GM19397 (cell line): ENCODE data around the gene RNF43.
"Not testable (repeated sequence)": the region's sequence is repeated elsewhere in the genome, so short reads cannot be mapped to it uniquely, and the experiment has no call there.

ENCODE experiments used
- ATAC-seq: cut with Tn5 transposase; IDR thresholded peaks from one replicate; pipeline ENCODE4 v1.9.1; 2021; ENCODE audit warnings: mild to moderate bottlenecking, moderate library complexity; ENCODE audit not compliant: unreplicated experiment

RNF43 gene

DNA sequence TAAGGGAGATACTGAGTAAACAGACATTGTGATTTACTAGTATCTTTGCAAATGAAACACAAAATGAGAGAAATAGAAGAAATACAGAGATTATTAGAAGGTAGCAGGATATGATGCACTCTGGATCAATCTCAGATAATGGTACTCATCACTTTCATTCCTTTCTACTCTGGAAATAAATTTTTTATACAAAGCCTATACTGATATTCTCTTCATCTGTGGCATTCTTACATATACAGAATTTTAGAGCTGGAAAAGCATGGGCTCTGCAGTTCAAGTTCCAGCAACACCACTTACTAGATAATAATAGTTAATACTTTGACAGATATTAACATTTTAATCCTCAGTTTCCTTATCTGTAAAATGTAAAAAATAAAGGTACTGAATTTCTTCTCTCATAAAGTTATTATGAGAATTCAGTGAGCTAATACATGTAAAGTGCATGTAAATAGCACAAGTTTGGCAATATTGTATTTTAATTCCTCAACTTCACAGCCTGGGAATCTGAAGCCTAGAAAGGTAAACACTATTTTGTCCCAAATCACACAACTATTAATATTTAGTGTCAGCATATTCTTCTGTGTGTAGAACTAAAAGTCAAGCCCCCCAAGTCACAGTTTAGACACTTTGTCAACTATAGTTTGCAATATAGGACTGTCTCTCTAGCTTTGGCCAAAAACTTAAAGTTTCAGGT is 6.5 kb downstream of the RNF43 start:
- no peak for ATAC-seq

DNA sequence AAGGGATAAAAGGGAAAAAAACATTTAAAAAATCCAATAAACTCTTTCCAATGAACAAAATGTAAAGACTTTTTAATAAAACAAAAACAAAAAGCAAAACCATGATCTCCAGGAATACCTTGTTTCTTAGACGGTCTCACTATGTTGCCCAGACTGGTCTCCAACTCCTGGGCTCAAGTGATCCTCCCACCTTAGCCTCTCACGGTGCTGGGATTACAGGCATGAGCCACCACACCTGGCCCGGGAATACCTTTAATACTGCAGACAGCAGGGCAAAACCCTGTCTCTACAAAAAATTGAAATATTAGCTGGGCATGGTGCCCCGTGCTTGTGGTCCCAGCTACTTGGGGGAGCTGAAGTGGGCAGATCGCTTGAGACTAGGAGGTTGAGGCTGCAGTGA is 7.9 kb downstream of the RNF43 start:
- no peak for ATAC-seq

DNA sequence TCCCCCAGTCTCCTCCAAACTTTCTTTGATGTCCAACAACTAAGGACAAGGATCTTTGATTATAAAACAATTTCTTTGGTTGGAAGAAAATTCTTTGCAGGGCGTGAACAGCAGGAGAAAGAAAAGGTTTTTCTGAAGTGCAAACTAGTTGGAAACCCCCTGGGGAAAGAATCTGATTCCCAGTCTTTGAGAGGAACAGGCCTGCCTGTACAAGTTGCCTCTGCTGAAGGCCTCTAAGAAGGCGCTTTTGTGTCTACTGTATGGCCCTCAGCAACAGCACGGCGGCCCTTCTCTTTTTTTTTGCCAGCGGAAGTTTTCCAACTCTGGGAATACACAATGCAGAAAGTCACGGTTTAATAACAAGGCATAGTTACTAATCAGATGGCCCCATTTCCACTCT is 14.0 kb downstream of the RNF43 start:
- ATAC-seq, result no peak

DNA sequence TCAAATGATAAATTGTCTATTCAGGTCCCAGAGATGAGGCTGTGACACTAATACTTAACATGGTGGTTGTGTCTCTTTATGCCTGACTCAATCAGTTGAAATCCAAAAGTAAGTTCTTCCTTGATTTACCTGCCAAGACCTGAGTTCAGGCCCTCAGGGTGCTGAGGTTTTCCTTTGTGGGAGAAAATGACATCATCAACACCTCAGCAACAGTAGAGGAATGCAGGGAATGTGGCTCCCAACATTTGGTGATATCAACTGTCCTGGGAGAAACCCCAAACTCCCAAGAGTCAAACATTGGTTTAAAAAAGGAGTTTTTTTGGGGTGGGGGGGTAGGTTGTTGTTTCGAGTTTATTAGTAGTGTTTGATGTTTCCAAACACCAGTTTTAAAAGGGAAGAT is 14.7 kb downstream of the RNF43 start:
- ATAC-seq, result no peak

GRCh38 chr17:58402047-58402446 is 15.3 kb downstream of the RNF43 start:
- ATAC-seq, result no peak

GRCh38 chr17:58401287-58401686 is 16.0 kb downstream of the RNF43 start:
- no peak for ATAC-seq

DNA sequence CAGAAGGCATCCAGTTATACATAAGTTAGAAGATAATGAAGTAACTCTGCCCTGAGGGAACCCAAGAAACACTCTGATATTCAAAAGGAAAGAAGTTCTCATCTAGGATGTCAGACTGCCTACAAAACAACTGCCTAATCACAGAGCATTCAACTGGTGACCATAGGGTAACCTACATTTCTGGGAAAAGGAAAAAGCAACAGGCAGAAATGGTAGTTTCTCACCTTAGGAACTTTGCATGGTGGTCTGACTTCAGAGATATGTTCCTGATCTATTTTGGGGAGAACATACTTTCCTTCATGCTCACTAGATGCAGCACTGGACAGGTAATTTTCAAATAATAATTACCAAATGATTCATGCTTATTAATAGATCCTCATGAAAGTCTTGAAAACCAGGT is 16.5 kb downstream of the RNF43 start:
- ATAC-seq, result no peak

DNA sequence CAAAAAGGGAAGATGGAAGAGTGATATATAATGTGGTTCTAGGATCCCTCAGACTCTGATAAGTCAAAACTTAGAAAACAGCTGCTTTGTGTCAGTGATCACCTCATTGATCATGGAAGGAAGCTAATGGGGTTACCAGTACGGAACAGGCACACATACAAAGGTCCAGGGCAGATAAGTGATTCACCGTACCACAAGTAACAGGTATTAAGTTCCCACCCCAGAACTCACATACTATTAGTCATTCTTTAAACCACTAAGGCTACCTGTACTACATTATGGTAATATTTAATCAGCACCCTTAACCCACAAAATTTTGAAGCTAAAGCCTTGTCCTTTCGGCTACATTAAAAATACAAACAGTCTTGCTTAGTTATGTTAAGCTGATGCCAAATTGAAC is 17.4 kb downstream of the RNF43 start:
- no peak for ATAC-seq

DNA sequence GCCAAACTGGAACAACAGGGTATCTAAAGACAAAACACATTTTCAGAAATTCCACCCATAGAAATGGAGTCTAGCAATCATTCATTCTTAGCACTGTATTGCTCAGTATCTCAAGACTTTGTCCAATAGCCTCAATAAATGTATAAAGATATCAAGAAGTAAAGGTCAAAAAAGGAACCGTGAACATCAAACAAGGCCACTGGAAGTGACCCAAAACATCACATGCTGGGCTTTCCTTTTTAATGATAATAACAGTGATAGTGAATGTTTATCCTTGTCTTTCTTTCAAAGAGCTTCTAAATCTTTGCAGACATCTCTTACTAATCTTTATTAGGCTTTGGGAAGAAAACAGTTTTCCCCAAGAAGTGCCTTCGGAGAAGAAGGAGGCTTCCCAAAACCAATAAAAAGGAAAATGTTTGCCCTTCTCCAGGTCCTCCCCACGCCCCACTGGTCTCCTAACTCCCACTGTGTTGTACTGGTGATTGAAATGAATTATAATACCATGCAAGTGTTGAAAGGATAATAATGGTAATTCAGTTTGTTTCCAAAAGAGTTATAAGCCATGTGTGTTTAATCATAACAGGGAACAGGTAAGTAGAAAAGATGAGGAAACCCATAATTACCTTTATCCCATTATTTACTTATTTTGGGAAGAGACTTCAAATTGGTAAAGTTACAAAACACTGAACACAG is 18.6 kb downstream of the RNF43 start:
- ATAC-seq, result no peak

DNA sequence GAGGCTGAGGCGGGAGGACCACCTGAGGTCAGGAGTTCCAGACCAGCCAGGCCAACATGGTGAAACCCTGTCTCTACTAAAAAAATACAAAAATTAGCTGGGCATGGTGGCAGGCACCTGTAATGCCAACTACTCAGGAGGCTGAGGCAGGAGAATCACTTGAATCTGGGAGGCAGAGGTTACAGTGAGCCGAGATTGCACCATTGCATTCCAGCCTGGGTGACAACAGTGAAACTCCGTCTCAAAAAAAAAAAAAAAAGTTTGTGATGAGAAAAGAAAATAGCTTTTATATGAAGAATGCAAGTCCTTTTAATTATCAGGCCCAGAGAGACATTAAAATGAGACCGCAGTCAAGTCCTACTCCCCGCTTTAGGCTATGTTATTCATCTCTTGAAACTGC is 19.9 kb downstream of the RNF43 start:
- not testable (repeated sequence) for ATAC-seq

GRCh38 chr17:58396173-58396572 is 21.2 kb downstream of the RNF43 start:
- no peak for ATAC-seq

DNA sequence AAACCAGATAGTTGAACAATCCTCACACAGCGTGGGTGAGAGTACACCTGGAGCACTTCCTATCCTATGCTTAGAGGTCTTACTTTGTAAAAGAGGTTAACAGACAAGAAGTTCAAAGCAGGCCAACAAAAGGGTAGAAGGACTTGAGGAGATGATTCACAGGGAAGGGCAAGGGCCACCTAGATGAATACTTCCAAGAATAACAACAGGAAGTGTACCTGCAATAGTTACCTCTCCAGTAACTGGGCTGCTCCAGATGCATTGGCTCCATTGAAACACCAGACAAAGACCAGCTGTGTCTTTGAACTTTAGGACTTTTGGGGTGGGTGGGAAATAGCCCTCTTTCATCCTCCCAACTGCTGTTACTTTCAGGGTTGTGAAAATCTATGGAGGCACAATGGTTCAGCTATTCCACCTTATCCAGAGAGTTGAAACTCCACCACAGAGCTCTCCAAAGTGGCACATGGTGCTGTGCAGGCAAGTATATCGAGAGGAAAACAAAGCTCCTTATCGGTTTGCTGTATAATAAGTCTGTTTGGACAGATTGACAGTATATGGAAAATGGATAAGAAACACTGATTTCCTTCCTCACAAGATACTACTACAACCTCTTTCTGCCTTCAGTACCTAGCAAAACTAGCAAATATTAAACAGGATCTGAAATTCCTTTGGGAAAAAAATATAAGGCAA is 22.7 kb downstream of the RNF43 start:
- ATAC-seq, result no peak

GRCh38 chr17:58391302-58391984 is 25.9 kb downstream of the RNF43 start:
- no peak for ATAC-seq

GRCh38 chr17:58390884-58391283 is 26.4 kb downstream of the RNF43 start:
- ATAC-seq, result no peak

DNA sequence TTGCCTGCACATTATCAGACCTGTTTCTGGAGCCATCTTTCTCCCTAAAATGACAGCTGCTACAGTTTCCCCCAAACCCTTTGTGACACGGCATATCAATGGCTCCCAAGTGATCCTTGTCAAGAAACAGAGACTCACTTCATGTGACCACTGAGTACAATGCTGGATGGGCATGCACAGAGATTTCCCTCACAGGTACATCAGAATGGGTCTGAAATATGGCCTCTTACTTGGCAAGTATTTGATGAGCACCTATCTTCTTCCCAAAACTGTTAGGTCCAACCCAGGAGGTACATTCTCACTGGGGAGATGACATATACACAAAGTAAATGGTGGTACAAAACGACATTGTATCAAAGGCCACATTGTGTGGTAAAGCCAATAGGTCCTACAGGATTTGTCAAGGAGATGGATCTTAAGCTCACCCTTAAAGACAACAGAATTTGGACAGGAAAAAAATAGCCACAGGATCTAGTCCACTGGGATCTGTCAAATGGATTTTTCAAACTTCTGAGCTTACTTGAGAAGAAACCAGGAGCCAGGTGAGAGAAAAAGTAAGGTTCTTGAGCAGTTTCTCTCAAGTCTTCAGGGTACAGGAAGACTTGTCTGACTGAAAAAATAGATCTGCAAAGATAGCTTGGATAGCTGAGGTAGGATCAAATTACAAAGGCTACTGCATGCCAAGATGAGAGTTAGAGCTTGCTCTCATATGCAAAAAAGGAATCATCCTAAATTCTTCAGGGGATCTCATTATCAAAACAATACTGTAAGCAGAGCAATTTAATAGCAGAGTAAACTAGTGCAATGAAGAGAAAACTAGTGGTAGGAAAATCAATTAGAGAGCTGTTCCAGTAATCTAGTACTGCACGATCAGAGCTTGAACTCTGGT is 28.8 kb downstream of the RNF43 start:
- ATAC-seq, result no peak

GRCh38 chr17:58387834-58388233 is 29.5 kb downstream of the RNF43 start:
- ATAC-seq, result no peak

DNA sequence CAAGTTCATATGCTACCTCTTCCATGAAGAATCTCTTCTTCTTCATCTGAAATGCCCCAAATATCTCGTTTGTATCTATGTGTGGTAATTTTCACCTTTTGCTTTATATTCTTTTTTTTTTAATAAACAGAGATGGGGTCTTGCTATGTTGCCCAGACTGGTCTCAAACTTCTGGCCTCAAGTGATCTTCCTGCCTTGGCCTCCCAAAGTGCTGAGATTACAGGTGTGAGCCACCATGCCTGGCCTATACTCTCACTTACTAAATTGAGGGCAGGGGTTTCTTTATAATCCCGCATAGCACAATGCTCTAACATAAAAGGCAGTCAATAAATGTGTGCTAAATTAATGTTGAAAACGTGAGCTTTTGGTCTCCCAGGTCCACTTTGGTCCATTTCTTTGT is 30.6 kb downstream of the RNF43 start:
- ATAC-seq, result no peak

DNA sequence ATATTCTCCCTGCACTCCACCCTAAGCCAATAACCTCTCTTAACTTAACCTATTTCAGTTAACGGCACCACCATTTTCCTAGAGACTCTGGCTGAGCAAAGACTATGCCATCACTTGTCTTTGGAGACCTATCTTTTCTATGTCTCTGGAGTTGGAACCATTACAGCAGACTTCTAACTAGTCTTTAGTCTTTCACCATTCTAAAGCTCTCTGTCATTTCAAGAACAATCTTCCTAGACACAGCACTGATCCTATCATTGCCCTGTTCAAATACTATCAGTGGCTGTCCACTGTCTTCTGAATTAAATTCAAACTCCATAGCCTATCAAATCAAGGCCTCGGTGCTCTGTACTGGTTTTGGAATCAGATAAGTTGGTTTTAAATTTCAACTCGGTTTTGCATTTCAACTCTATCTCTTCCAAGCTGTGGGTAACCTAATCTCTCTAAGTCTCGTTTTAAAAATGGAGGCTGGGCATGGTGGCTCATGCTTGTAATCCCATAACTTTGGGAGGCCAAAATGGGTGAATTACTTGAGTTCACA is 31.9 kb downstream of the RNF43 start:
- ATAC-seq, result no peak

- ATAC-seq, result no peak
Measured at GRCh38 chr17:58384897-58385296, 32.4 kb downstream of the RNF43 start.

GRCh38 chr17:58383892-58384462 is 33.4 kb downstream of the RNF43 start:
- no peak for ATAC-seq
